Erythroblast (primary cell): ENCODE results near the gene PCDH9.

Experiments used
- GATA1 ChIP-seq: IDR thresholded peaks from 2 replicates; pipeline ENCODE4 v1.6.1; 2011; ENCODE audit warnings: low read depth, mild to moderate bottlenecking, control low read depth, low read length, moderate library complexity
- POLR2A ChIP-seq: IDR thresholded peaks from 2 replicates; pipeline ENCODE4 v1.6.1; 2011; ENCODE audit warnings: mild to moderate bottlenecking, low read length

DNA sequence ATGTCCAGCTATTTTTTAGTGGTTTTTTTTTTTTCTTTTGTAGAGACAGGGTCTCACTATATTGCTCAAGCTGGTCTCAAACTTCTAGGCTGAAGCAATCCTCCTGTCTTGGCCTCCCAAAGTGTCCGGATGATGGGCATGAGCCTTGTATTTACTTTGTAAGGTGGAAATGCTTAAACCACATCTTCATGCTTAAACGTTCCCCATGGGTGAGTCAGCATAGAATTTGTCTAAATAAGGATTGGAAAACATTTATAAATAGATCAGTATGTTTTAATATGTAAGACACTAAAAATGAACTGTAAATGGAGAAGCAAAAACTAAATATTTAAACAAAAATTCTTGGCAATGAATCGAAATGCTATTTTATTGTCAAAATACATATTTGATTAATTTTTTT lies 698.0 kb downstream of the PCDH9 start:
- TF ChIP-seq POLR2A: no peak
- no peak for TF ChIP-seq GATA1
